C4-2B (cell line): ENCODE results near the gene SETX.

Experiments used
- H3K27ac ChIP-seq: fragments of 450-650 bp; 2 replicates; pipeline ENCODE4 v1.5.1; 2017
- CTCF ChIP-seq: fragments of 450-650 bp; conservative IDR thresholded peaks from 2 replicates; pipeline ENCODE4 v1.5.1; 2017; ENCODE audit warnings: mild to moderate bottlenecking
- ZFX ChIP-seq: fragments of 450-650 bp; IDR thresholded peaks from 2 replicates; pipeline ENCODE4 v1.6.1; 2017

SETX gene

GRCh38 chr9:132250324-132251262, 104.2 kb downstream of the SETX start:
- TF ChIP-seq ZFX, result no peak
- TF ChIP-seq CTCF, result no peak
- peak overlapping the region; percentile 8; the same call in 1 of the 2 replicates for H3K27ac ChIP-seq

GRCh38 chr9:132249690-132250089, 105.1 kb downstream of the SETX start:
- peak overlapping the region; percentile 8; the same call in 1 of the 2 replicates for H3K27ac ChIP-seq
- TF ChIP-seq ZFX (no peak), CTCF (no peak)

- TF ChIP-seq ZFX (no peak), CTCF (no peak)
- peak overlapping the region; percentile 8; the same call in 1 of the 2 replicates for H3K27ac ChIP-seq
These were observed 105.7 kb downstream of the SETX start for GRCh38 chr9:132249123-132249522.

GRCh38 chr9:132247942-132248341, 106.8 kb downstream of the SETX start:
- H3K27ac ChIP-seq, result no peak overlapping the region
- TF ChIP-seq ZFX (no peak), CTCF (no peak)

GRCh38 chr9:132245465-132245864, 109.3 kb downstream of the SETX start:
- TF ChIP-seq CTCF, result no peak
- no peak for TF ChIP-seq ZFX
- H3K27ac ChIP-seq, result no peak overlapping the region

GRCh38 chr9:132244582-132245455, 110.0 kb downstream of the SETX start:
- no peak for TF ChIP-seq CTCF
- no peak for TF ChIP-seq ZFX
- H3K27ac ChIP-seq, result no peak overlapping the region
